Activated CD8-positive, alpha-beta T cell treated with anti-CD3 and anti-CD28 coated beads for 36 hours (primary cell): Measurements from ENCODE around the gene MECR. TPM values are rescaled to one million over a fixed set of nuclear protein-coding genes. Genes with fewer than 3 reads are reported as not detected.
A peak's percentile ranks its signal among the peaks of the same experiment; 100 is the strongest.

Source experiments
- ATAC-seq: fragments of 200-7000 bp; cut with Tn5 transposase; one replicate; pipeline ENCODE4 v1.10.0; 2021; ENCODE audit warnings: mild to moderate bottlenecking, moderate library complexity
- CTCF ChIA-PET: fragments of 350-600 bp; sonication (Branson Sonifier 250); formaldehyde crosslinking; loops from one replicate; lab custom pipeline; 2021; ENCODE audit warnings: antibody characterized with exemption; lab: Charles Lee
- POLR2A ChIA-PET: fragments of 350-600 bp; sonication (Branson Sonifier 250); formaldehyde crosslinking; loops from one replicate; lab custom pipeline; 2021; ENCODE audit warnings: antibody characterized with exemption; lab: Charles Lee
- DNase-seq: peaks from one replicate; pipeline ENCODE4 v3.0.0-alpha.2; 2020
- H3K27ac Mint-ChIP-seq: one replicate; pipeline ENCODE4 v1.8.0; 2021; ENCODE audit warnings: mild to moderate bottlenecking, mixed read lengths
- H3K27me3 Mint-ChIP-seq: one replicate; pipeline ENCODE4 v1.8.0; 2021; ENCODE audit warnings: mixed read lengths
- H3K36me3 Mint-ChIP-seq: one replicate; pipeline ENCODE4 v1.8.0; 2021; ENCODE audit warnings: low read depth, mixed read lengths
- H3K4me1 Mint-ChIP-seq: one replicate; pipeline ENCODE4 v1.8.0; 2021; ENCODE audit warnings: low read depth, mixed read lengths
- H3K4me3 Mint-ChIP-seq: one replicate; pipeline ENCODE4 v1.8.0; 2021; ENCODE audit warnings: mild to moderate bottlenecking, moderate library complexity, mixed read lengths
- H3K9me3 Mint-ChIP-seq: one replicate; pipeline ENCODE4 v1.8.0; 2021; ENCODE audit warnings: mixed read lengths
- CTCF ChIP-seq: fragments of 200-600 bp; IDR thresholded peaks from one replicate; pipeline ENCODE4 v1.8.0; 2022; ENCODE audit warnings: antibody characterized with exemption, mild to moderate bottlenecking
- intact Hi-C: fragments of 100-400 bp; cut with micrococcal nuclease; formaldehyde crosslinking; loops from one replicate; pipeline ENCODE4 v1.10.0; 2022
- total RNA-seq, 2 experiments: library from RNA; stranded (reverse); gene quantifications; one replicate each; pipeline ENCODE4 v1.2.3, GENCODE V29; 2021

The MECR gene
- total RNA-seq, 2 experiments from 2014 or later = 42.2 to 43.5 TPM

GRCh38 chr1:29245876-29246275 is 15.1 kb upstream of the MECR start:
- DNase-seq = peak; percentile 29
- H3K27ac Mint-ChIP-seq = no peak overlapping the region
- no peak for ATAC-seq
- intact Hi-C loops = no loop called here
- CTCF ChIA-PET = no interaction called here
- POLR2A ChIA-PET = no interaction called here
- H3K4me1 Mint-ChIP-seq = no peaks in the 10 kb centered on the region
- H3K36me3 Mint-ChIP-seq = no peaks in the 10 kb centered on the region
- no peak overlapping the region for H3K4me3 Mint-ChIP-seq
- no peaks in the 10 kb centered on the region for H3K9me3 Mint-ChIP-seq
- H3K27me3 Mint-ChIP-seq = peaks cover 6% of the 10 kb centered on the region
- no peak for TF ChIP-seq CTCF

GRCh38 chr1:29245261-29245660 is 14.5 kb upstream of the MECR start:
- Mint-ChIP-seq H3K27ac (no peak overlapping the region), H3K27me3 (peaks cover 8% of the 10 kb centered on the region), H3K36me3 (no peaks in the 10 kb centered on the region), H3K9me3 (no peaks in the 10 kb centered on the region), H3K4me3 (no peak overlapping the region), H3K4me1 (no peaks in the 10 kb centered on the region)
- intact Hi-C loops = no loop called here
- ATAC-seq = no peak
- ChIA-PET POLR2A (no interaction called here), CTCF (no interaction called here)
- no peak for DNase-seq
- TF ChIP-seq CTCF = no peak

- no peak for TF ChIP-seq CTCF
- no peak overlapping the region for H3K27ac Mint-ChIP-seq
- POLR2A ChIA-PET = no interaction called here
These were observed 13.1 kb upstream of the MECR start for GRCh38 chr1:29243871-29244200.

GRCh38 chr1:29243023-29243870 is 12.5 kb upstream of the MECR start:
- Mint-ChIP-seq H3K27ac (no peak overlapping the region), H3K4me3 (no peak overlapping the region), H3K9me3 (no peaks in the 10 kb centered on the region), H3K4me1 (peaks cover 4% of the 10 kb centered on the region), H3K36me3 (no peaks in the 10 kb centered on the region), H3K27me3 (peaks cover 24% of the 10 kb centered on the region)
- no peak for ATAC-seq
- CTCF ChIA-PET = interaction anchor here (1.4 to 1.5 kb wide), 2 partner anchors 41 to 1137 kb away, joined by 3 read pairs; no protein-coding TSS in a partner anchor
- no peak for TF ChIP-seq CTCF
- DNase-seq = no peak
- POLR2A ChIA-PET = no interaction called here
- intact Hi-C loops = no loop called here

More at GRCh38 chr1:29243871-29244200, 13.1 kb upstream of the MECR start:
- no peak overlapping the region for H3K4me3 Mint-ChIP-seq
- DNase-seq (no peak), ATAC-seq (no peak)
- H3K27me3 Mint-ChIP-seq = peaks cover 20% of the 10 kb centered on the region
- H3K9me3 Mint-ChIP-seq = no peaks in the 10 kb centered on the region
- CTCF ChIA-PET = interaction anchor here (0.6 to 1.5 kb wide), 2 partner anchors 41 to 1552 kb away, joined by 3 read pairs; no protein-coding TSS in a partner anchor
- intact Hi-C loops = no loop called here
- H3K4me1 Mint-ChIP-seq = peaks cover under 1% of the 10 kb centered on the region
- no peaks in the 10 kb centered on the region for H3K36me3 Mint-ChIP-seq

GRCh38 chr1:29240986-29241385 is 10.3 kb upstream of the MECR start:
- ChIA-PET POLR2A (no interaction called here), CTCF (no interaction called here)
- intact Hi-C loops = no loop called here
- H3K4me1 Mint-ChIP-seq = peaks cover 13% of the 10 kb centered on the region
- DNase-seq (no peak), ATAC-seq (no peak)
- peaks cover 36% of the 10 kb centered on the region for H3K27me3 Mint-ChIP-seq
- no peak overlapping the region for H3K4me3 Mint-ChIP-seq
- H3K36me3 Mint-ChIP-seq = peaks cover 3% of the 10 kb centered on the region
- H3K9me3 Mint-ChIP-seq = no peaks in the 10 kb centered on the region
- no peak for TF ChIP-seq CTCF
- no peak overlapping the region for H3K27ac Mint-ChIP-seq
